Gastroesophageal sphincter (tissue), 4 donors: ENCODE data around the gene TRIM72. TPM values are rescaled to one million over a fixed set of nuclear protein-coding genes. Genes with fewer than 3 reads are reported as not detected.
A peak's percentile ranks its signal among the peaks of the same experiment; 100 is the strongest.

Experiments used
- ATAC-seq: fragments of 150-250 bp; one replicate; pipeline ENCODE4 v1.9.1; 2016; ENCODE audit warnings: mild to moderate bottlenecking, moderate library complexity
- H3K27ac ChIP-seq, 4 donors: fragments of 200-600 bp; sonication (generic) in 3 of 4; 1 replicate in 3 of 4; 2 replicates in 1 of 4; pipeline ENCODE4 v1.5.1; 2016 to 2019
- H3K27me3 ChIP-seq: fragments of 200-600 bp; sonication (generic); one replicate; pipeline ENCODE4 v1.5.1; 2019
- H3K36me3 ChIP-seq, 2 donors: fragments of 200-600 bp; sonication (generic); one replicate each; pipeline ENCODE4 v1.5.1; 2019; ENCODE audit warnings: control low read depth in 1 of 2
- H3K4me1 ChIP-seq, 3 donors: fragments of 200-600 bp; sonication (generic); 1 replicate in 2 of 3; 2 replicates in 1 of 3; pipeline ENCODE4 v1.5.1; 2016 to 2019; ENCODE audit warnings: control low read depth in 2 of 3
- H3K4me3 ChIP-seq, 2 donors: fragments of 200-600 bp; sonication (generic); one replicate each; pipeline ENCODE4 v1.5.1; 2019; ENCODE audit warnings: mild to moderate bottlenecking in 1 of 2, moderate library complexity in 1 of 2
- H3K9me3 ChIP-seq, 3 donors: fragments of 200-600 bp; sonication (generic); one replicate each; pipeline ENCODE4 v1.5.1; 2017 to 2019; ENCODE audit warnings: control low read depth in 2 of 3
- CTCF ChIP-seq, 4 experiments: fragments of 200-600 bp in 2 of 4; fragments of 450-650 bp in 2 of 4; sonication (generic) in 1 of 4; IDR thresholded peaks; one replicate each; pipeline ENCODE4 v1.5.1; 2017 to 2019; ENCODE audit warnings: antibody characterized with exemption in 4 of 4, mild to moderate bottlenecking in 2 of 4, moderate library complexity in 2 of 4
- EP300 ChIP-seq: sonication (generic); formaldehyde crosslinking; IDR thresholded peaks from one replicate; pipeline ENCODE4 v1.6.1; 2017; ENCODE audit warnings: antibody characterized with exemption, mild to moderate bottlenecking
- POLR2A ChIP-seq, 2 donors: fragments of 450-650 bp; IDR thresholded peaks; one replicate each; pipeline ENCODE4 v1.6.1; 2017; ENCODE audit warnings: antibody characterized with exemption in 2 of 2, mild to moderate bottlenecking in 2 of 2, moderate library complexity in 1 of 2
- POLR2AphosphoS5 ChIP-seq: sonication (generic); formaldehyde crosslinking; IDR thresholded peaks from one replicate; pipeline ENCODE4 v1.6.1; 2017; ENCODE audit warnings: antibody characterized with exemption
- WGBS, 2 donors: methylation state at CpG; one replicate each; pipeline ENCODE4 v1.1.5; 2018; ENCODE audit warnings: low coverage in 1 of 2; 5-methylcytosine and 5-hydroxymethylcytosine counted together
- total RNA-seq, 4 donors: library from RNA; depleted of rRNA; stranded (reverse); fragments of >200 nt; gene quantifications; one replicate each; pipeline ENCODE4 v1.1.0, GENCODE V29; 2016

The TRIM72 gene
- total RNA-seq, 4 donors from 2014 or later = under 0.01 to 0.08 TPM; not detected in 2

- ATAC-seq = peak; percentile 36
- no peak for TF ChIP-seq POLR2A (IDR thresholded peaks at IDR 0.05)
- no peak for TF ChIP-seq EP300
- no peak for TF ChIP-seq POLR2AphosphoS5
- no peak for TF ChIP-seq CTCF (IDR thresholded peaks at IDR 0.05)
Observed at GRCh38 chr16:31253642-31254045, 39.7 kb downstream of the TRIM72 start.

GRCh38 chr16:31256466-31256865 is 42.5 kb downstream of the TRIM72 start:
- no peaks in the 10 kb centered on the region for H3K4me1 ChIP-seq
- TF ChIP-seq EP300 = no peak
- TF ChIP-seq CTCF (IDR thresholded peaks at IDR 0.05) = no peak
- TF ChIP-seq POLR2AphosphoS5 = no peak
- no peak for TF ChIP-seq POLR2A (IDR thresholded peaks at IDR 0.05)
- 69 to 92% methylated on average over 2 to 8 of the region's 8 CpGs for WGBS, 2 donors
- H3K9me3 ChIP-seq = no peaks in the 10 kb centered on the region
- H3K27me3 ChIP-seq = peaks cover 27% of the 10 kb centered on the region
- no peak overlapping the region for H3K4me3 ChIP-seq
- ATAC-seq = no peak
- no peaks in the 10 kb centered on the region for H3K36me3 ChIP-seq
- H3K27ac ChIP-seq = no peak overlapping the region

More at GRCh38 chr16:31253642-31254045, 39.7 kb downstream of the TRIM72 start:
- H3K27ac ChIP-seq = no peak overlapping the region
- H3K36me3 ChIP-seq = no peaks in the 10 kb centered on the region
- no peak overlapping the region for H3K4me3 ChIP-seq
- 30 to 50% methylated on average over 5 of the region's 5 CpGs for WGBS, 2 donors
- peaks cover 30% of the 10 kb centered on the region for H3K27me3 ChIP-seq
- H3K9me3 ChIP-seq = no peaks in the 10 kb centered on the region
- no peaks in the 10 kb centered on the region for H3K4me1 ChIP-seq

- TF ChIP-seq POLR2AphosphoS5 (no peak), CTCF (IDR thresholded peaks at IDR 0.05) (no peak), EP300 (no peak), POLR2A (IDR thresholded peaks at IDR 0.05) (no peak)
- Histone ChIP-seq H3K4me1 (no peaks in the 10 kb centered on the region), H3K9me3 (no peaks in the 10 kb centered on the region), H3K4me3 (no peak overlapping the region), H3K27me3 (peaks cover 27% of the 10 kb centered on the region), H3K36me3 (no peaks in the 10 kb centered on the region), H3K27ac (no peak overlapping the region)
- ATAC-seq = no peak
- WGBS, 2 donors = 71 to 81% methylated on average over 1 to 4 of the region's 4 CpGs
Observed at GRCh38 chr16:31258366-31258765, 44.4 kb downstream of the TRIM72 start.

- no peaks in the 10 kb centered on the region for H3K36me3 ChIP-seq
- H3K27me3 ChIP-seq = peaks cover 33% of the 10 kb centered on the region
- H3K4me1 ChIP-seq = no peaks in the 10 kb centered on the region
- ATAC-seq = no peak
- WGBS, 2 donors = 68 to 70% methylated on average over 8 to 14 of the region's 14 CpGs
- no peak for TF ChIP-seq POLR2A (IDR thresholded peaks at IDR 0.05)
- no peak for TF ChIP-seq CTCF (IDR thresholded peaks at IDR 0.05)
- TF ChIP-seq POLR2AphosphoS5 = no peak
- no peak for TF ChIP-seq EP300
- H3K27ac ChIP-seq = no peak overlapping the region
- H3K9me3 ChIP-seq = no peaks in the 10 kb centered on the region
- H3K4me3 ChIP-seq = peak overlapping the region in 1 of 2 donors; percentile 27
Observed at GRCh38 chr16:31260136-31260931, 46.4 kb downstream of the TRIM72 start.

GRCh38 chr16:31262084-31262483 is 48.2 kb downstream of the TRIM72 start:
- WGBS, 2 donors = 80 to 85% methylated on average over 3 of the region's 3 CpGs
- peaks cover 31% of the 10 kb centered on the region for H3K27me3 ChIP-seq

More at GRCh38 chr16:31262084-31262483, 48.2 kb downstream of the TRIM72 start:
- Histone ChIP-seq H3K36me3 (no peaks in the 10 kb centered on the region), H3K4me3 (no peak overlapping the region), H3K27ac (no peak overlapping the region), H3K4me1 (no peaks in the 10 kb centered on the region), H3K9me3 (no peaks in the 10 kb centered on the region)
- ATAC-seq = no peak
- TF ChIP-seq EP300 = no peak
- TF ChIP-seq CTCF (IDR thresholded peaks at IDR 0.05) = no peak
- no peak for TF ChIP-seq POLR2A (IDR thresholded peaks at IDR 0.05)
- no peak for TF ChIP-seq POLR2AphosphoS5
